Kidney tubule cell (primary cell): ENCODE data around the gene MB.

Experiments used
- DNase-seq: peaks from one replicate; pipeline ENCODE4 v3.0.0-alpha.2; 2018; ENCODE audit warnings: low spot score

The MB gene

DNA sequence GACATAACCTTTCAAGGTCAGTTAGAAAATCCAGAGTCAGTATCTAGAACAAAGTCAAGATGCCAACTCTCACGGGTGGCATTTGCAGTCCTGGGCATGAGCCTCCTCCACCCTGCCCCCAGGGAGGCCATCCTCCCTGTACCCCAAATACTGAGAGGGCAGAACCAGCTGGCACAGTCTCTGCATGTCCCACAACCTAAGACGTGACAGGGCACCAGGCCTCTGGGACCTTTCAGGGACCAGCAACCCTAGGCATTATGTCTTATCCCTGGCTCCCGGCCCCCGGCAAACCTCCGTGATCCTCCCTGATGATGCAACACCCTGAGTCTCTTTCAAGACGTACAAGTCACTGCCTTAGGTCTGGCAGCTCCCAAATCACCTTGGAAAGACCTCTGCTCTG is 2.0 kb downstream of the MB start:
- DNase-seq = no peak

DNA sequence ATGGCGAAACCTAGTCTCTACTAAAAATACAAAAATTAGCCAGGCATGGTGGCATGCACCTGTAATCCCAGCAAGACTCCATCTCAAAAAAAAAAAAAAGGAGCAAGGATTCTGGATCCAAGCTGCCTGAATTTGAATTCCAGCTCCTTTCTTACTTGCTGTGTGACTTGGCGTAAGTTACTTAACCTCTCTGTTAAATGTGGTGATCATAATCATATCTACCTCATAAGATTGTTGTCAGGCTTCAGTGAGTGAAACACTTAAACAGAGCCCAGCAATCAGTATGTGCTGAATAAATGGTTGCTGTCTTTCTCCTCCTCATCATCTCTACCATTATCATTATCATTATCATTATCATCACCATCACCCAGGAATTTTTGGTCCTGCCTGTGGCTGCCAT is 2.7 kb downstream of the MB start:
- DNase-seq = no peak

DNA sequence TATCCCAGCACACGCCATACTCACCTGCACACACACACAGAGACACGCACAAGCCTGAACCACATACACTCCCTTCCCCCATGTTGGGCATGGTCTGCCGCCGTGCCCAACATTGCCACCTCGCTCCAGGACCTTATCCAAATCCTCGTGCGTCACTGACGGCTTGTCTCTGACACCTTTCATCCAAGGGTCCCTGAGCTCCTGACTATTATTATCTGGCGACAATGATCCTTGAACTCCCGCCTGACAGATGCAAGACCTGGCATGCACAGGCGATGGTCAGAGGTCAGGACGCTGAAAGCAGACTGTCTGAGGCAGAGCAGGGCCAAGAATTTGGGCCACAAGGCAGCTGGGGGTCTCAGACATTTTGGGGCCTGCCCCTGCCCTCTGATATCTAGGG is 4.2 kb downstream of the MB start:
- no peak for DNase-seq

DNA sequence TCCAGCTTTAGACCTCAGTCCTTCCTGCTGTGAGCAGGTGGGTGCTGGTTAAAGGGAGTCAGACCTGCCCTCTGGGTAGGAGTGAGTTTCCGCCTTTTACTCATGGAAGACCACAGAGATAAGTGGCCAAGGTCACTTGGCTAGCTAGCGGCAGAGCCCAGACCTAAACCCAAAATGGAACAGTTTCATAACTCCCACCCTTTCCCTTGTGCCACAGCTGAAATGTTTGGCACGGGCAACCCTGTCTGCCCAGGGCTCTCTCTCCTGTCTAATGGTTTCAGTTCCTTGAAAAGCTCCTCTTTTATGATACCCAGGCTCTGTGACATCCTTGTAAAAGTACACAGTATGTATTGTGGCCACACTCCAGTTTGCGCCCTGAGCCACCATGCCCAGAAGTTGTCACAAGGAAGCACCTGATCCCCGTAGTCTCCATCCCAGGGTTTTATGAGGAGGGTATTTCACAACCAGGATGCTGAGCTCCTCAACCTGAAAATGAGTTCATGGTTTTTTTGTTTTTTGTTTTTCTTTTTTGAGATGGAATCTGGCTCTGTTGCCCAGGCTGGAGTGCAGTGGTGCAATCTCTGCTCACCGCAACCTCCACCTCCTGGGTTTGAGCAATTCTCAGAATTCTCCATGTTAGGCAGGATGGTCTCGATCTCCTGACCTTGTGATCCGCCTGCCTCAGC is 5.1 kb downstream of the MB start:
- no peak for DNase-seq

DNA sequence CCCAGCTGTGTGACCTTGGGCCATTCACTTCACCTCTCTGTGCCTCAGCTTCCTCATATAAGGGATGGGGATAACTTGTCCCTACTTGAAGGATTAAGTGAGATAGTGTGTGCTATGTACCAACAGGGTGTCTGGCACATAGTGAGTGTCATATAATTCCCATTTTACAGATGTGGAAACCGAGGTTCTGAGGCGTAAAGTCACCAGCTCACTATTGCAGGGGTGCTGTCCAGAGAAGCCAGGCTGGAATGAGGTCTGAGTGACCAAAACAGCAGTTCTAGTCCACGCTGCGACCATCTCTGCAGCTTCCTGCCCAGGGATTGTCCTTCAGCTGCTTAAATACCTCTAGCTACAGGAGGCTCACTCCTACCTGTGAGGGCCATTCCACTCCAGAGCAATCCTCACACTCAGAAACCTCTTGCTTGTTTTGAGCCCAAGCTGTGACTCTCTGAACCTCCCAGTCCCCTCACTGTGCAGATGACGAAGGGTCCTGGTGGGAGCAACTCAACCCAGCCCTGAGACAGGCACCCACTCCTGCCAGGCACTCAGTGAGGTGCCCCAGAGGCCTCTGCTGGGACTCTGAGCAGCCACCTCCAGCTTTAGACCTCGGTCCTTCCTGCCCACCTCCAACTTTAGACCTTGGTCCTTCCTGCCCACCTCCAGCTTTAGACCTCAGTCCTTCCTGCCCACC is 5.8 kb downstream of the MB start:
- DNase-seq = no peak

DNA sequence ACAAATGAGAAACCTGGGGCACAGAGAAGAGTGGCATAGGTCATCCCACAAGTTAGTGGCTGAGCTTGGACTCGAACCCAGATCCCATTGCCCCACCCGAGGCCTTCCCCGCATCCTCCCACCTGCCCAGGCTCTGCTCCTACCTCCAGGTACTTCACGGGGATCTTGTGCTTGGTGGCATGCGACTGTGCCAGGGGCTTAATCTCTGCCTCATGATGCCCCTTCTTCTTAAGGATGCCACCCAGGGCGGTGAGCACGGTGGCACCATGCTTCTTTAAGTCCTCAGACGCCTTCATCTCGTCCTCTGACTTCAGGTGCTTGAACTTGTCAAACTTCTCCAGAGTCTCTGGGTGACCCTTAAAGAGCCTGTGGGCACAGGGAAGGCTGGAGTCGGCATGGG is 6.4 kb downstream of the MB start:
- DNase-seq = no peak

DNA sequence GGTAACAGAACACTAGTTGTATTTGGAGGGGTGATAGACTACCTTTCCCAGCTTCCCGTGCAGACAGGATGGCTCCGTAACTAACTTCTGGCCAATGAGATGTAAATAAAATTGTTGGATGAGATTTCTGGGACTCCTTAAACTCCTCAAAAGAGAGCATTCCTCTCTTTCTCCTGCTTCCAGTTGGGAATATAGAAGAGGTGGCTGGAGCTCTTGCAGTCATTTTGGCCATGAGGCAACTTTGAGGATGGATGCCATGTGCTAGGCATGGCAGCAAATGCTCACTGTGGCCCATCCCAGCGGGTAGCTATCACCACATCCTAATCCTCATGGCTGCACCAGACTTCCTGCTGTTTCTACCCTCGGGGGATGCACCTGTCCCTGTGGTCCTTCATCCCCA is 7.4 kb downstream of the MB start:
- DNase-seq = no peak

DNA sequence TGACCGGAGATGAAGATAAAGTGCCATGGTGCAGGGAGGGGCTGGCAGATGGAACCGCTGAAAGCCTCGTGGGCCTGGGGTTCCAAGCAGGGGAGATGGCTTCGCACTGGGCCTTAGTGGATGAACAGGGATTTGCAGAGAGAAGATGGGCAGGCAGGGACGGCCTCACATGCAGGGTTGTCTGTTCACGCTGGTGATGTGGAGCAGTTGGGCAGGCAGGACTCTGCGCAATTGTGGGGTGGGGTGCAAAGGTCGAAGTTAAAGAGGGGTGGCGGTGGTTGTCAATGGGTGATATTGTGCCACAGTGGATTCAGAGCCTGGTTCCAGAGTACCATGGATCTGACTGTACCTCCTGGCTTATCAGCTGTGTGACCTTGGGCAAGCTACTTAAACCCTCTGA is 7.9 kb downstream of the MB start:
- DNase-seq = no peak

DNA sequence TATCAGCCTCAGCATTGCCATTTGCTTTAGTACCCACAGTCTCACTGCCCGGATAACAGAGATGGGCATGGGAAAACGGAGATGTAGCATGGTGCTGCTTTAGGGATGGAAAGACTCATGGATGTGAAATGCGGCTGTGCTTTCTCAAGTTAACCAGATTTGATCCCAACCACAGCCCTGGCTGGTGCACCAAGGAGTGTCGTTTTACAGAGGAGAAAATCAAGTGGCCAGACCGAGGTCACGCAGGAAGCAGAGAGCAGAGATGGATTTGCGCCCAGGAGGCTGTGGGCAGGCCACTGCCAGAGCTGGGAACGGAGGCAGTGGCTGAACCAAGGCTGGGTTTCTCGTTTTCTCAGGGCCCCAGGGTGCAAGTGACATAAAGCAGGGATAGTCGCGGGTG is 9.0 kb downstream of the MB start:
- no peak for DNase-seq

DNA sequence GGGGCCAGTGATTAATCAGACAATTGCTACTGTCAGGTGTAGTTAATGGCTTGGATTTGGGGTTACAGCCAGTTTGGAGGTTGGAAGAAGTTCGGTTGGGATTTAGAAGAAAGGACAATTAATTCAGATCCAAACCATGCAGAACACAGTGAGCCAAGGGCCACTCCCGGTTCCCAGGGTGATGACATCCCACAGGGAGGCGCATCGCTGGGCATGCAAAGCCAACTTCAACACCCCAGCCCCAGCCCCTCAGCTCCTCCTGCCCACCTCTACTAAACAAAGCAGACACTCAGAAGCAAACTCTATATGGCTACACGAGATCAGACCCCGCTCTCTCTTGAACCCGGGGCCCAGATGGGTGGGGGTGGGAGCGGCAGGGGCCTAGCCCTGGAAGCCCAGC is 10.2 kb downstream of the MB start:
- DNase-seq = no peak

DNA sequence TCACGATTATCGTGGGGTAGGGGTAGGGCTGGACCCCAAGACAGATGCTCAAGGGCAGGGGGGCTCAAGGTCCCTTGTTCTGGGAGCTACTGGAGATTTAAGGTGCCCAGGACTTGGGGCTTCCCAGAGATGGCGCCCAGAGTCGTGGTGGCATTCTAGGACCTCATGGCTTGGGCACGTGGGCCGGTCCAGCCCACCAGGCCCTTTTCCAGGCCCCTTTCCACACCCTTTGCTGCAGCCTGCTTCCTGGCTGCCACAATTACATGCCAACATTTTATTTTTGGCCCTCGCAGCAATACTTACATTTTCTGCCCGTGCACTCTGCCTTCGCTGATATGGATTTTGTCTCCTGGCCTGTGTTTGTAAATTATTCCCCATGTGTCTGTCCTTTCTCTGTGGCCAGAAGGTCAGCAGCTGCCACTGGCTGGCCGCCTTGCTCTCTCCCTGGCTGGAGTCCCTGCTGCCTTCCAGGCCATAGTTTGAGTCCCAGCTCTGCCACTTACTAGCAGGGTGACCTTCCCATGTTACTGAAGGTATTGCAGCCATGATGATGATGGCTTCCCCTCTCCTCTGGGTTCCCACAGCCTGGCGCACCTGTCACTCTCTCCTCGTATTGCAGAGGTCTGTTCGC is 11.2 kb downstream of the MB start:
- DNase-seq = no peak

DNA sequence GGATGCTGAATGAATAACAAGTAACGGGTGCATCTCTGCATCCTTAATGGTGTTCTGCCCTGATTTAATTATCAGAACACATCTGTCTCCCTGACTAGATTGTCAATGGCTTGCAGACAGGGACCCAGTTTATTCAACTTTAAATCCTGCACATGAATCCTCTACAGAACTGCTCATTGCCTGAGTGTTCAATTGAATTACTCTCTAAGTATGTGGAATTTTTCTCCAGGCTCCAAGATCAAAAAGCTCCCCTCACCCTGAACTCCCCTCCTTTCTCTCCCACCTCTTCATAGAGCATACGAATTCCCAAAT is 11.8 kb downstream of the MB start:
- no peak for DNase-seq

DNA sequence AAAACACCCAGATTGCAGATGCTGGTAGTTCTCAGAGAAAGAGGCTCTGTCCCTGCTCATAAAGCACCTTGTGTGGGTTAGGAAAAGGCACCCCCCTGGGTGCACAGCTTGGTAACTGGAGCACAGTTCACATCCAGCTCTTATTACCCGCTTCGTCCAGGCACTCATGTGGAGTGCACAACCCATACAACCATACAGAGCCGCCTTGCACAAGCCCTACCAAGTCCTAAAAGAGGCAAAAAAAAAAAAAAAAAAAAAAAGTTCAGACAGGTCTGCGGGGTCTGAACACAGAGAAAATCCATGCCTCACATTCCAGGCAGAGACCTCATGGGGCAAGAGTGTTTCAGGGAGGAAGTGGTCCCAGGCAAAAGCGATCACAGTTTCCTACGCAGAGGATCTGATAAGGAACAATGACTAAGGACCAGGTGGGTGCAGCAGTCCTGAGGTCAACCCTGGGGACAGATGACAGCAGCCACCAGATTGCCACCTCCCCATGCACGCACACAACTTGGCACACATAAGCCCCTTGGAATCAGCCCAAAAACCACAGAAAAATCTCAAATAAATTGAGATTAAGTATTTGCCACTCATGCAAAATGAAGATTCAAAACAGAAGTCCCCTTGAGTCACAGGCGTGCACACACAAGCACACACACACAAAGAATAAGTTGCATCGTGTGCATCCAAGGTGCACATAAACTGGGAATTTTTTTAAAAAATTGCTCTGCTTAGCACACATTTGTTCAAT is 12.3 kb downstream of the MB start:
- DNase-seq = no peak

DNA sequence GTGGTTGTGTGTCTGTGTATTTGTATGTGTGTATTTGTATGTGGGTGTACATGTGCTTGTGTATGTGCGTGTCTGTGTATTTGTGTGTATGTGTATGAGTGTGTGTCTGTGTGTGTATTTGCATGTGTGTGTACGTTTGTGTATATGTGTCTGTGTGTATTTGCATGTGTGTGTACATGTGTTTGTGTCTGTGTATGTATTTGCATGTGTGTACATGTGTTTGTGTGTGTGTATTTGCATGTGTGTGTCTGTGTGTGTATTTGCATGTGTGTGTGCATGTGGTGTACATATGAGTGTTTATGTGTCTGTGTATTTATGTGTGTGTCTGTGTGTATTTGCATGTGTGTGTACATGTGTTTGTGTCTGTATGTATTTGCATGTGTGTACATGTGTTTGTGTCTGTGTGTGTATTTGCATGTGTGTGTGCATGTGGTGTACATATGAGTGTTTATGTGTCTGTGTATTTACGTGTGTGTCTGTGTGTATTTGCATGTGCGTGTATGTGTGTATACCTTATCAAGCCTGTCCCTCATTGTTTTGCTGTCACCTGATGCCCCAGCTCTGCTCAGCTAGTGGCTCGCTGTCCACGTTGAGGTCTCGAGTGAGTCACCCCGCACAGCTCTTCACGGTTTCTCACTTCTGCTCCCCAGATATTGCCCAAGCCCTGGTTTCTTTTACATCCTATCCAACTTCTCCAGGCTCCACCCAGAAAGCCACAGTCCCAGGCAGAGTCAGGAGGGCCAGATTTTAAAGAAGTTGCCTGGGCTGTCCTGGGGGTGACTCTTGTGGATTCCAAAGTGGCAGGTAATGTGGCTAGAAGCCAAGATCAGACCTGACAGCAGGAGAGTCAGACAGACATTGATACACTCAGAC is 15.2 kb downstream of the MB start:
- DNase-seq = peak; percentile 97

DNA sequence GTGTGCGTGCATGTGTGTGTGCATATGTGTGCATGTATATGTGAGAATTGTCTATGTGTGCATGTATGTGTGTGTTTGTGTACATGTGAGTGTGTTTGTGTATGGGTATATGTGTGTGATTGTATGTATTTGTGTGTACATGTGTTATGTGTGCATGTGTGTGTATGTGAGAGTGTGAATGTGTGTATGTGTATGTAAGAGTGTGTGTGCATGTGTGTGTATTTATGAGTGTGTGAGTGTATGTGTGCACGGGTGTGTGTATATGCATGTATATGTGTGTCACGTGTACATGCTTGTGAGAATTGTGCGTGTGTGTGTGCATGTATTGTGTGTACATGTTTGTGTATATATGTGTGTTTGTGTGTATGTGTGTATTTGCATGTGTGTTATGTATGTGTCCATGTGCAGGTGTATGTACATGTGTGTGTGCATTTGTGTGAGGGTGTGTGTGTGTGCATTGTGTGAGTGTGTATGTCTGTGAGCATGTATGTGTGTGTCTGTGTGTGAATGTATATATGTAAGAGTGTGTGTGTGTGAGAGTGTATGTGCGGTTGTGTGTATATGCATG is 16.0 kb downstream of the MB start:
- DNase-seq = no peak

DNA sequence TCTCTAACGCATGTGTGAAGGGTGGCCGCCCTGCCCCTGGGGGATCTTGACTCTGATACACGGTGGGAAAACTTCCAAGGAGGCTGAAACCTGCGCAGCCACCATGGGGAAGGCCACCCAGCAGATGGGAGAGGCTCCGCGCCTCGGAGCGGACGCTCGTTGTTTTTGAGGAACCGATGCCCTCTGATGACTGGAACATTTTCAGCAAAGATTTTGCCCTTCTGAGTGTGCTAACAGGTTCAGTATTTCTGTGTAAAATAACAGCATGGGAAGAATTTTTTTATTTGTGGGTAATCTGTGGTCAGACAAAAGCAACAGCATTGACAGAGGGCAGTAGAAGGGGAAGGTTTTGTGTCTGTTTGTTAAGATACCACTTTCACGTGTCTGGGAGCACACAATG is 16.7 kb downstream of the MB start:
- DNase-seq = no peak

DNA sequence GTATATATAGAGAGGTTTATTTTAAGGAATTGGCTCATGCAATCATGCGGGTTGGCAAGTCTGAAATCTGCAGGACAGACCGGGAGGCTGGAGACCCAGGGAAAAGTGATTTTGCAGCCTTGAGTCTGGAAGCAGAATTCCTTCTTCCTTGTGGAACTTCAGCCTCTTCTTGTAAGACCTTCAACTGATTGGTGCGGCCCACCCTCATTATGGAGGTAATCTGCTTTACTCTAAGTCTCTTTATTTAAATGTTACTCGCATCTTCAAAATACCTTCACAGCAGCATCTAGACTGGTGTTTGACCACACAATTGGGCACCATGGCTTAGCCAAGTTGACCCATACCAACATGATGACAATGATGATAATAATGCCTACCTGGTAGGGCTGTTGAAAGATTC is 17.8 kb downstream of the MB start:
- no peak for DNase-seq

DNA sequence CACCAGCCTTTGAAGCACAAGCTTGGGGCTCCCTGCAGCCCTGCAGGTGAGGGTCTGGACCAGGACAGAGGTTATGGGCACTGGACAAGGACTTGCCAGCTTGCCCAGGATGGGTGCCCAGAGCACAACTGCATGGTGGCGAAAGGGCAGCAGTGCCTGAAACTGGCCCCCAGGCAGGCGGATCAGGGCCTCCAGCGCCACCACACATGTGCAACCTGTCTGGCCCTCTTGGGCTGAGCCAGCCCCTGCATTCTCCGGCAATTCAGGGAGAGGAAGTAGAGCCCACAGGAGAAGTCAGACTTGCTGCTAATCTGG is 18.8 kb downstream of the MB start:
- DNase-seq = no peak

DNA sequence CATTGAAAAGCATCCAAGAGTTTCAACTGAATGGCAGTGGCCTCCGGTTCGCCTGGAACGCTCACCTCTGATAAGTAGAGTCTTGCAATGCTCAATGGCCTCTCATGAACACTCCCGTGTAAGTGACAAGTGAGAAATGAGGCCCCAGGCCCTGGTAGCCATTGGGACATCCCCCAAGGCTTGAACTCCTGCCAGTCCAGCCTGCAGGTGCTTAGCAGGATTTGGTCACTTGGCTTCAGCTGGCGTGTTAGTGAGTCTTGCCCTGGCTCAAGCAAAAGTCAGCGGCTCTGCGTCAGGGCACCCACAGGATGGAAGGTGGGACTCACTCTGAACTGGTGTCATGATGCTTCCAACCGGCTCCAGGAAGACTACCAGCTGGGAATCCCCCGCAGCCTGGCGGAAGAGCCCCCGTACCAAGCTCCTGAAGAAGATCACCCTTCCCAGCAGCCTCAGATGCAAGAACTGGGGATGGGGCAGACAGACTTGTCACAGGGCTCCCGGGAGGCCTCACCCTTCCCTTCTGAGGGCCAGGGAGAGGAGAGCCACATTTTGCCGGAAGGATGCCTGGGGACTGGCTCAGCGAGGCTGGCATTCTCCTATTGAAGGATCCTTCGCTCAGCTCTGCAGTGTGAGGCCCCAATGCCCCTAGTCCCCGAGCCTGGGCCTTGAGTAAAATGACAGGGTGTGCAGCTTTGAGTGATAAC is 19.3 kb downstream of the MB start:
- DNase-seq = no peak

DNA sequence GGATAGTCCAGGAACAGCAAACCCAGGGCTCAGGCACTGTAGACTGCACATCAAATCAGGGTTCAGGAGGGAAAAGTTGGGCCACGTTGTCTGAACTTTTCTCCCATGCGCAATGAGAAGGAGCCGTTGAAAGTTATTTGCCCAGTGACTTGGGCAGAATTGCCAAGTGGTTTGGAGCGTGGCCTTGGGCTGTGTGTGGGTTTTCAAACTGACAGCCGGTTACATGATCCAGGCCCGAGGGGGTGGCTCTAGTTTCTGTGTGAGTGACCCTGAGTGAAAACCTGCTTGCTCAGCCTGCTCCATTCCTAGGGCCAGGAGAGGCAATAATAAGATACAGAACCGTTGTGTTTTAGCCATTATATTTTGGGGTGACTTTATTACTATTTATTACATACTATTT is 20.3 kb downstream of the MB start:
- no peak for DNase-seq

DNA sequence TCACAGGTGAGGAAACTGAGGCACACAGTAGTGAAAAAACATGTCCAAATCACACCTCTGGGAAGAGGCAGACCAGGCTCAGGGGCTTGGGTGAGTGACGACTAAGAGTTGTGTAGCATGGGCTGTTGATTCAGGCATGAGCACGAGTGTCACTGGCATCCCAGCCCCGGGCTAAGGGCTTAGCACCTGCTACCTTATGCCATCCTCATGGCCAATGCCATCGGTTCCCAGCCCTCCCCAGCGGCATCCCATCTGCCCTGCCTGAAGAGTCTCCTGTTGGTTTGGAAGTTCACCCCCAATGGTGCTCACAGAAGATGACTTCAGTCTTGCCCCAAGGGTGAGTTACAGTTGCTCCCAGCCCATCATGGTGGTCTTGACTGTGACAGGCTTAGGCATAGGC is 22.4 kb downstream of the MB start:
- DNase-seq = no peak
